HG03060 (cell line): ENCODE measurements around the gene RAB28.

ENCODE experiments used
- ATAC-seq: cut with Tn5 transposase; IDR thresholded peaks from one replicate; pipeline ENCODE4 v1.9.1; 2021; ENCODE audit warnings: low read depth, moderate number of reproducible peaks; ENCODE audit not compliant: unreplicated experiment

The RAB28 gene

GRCh38 chr4:13325744-13326143 is 158.4 kb downstream of the RAB28 start:
- no peak for ATAC-seq

GRCh38 chr4:13323921-13324320 is 160.2 kb downstream of the RAB28 start:
- ATAC-seq: no peak

DNA sequence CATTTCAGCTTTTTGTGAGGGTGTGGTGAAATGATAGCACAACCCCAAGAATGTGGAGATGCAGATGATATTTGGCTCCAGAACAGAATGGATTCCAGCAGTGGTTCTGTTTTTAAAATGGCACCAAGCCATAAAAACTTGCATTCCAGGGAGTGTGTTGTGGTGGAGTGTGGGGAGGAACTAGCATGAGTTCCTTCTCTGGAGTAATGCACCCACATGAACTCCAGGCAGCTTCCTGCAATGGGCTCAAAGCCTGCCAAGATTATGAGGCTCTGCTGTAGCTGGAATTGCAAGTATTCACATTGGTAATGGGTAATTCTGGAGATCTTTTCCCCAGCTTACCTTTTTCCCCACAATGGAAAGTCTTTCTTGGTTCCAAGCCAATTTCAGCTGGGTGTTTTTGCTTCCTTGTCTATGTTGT is 161.4 kb downstream of the RAB28 start:
- ATAC-seq: no peak
